GM23338 (cell line): ENCODE data around the gene RAB11FIP4.

Source experiments
- CREB1 ChIP-seq: fragments of 250-450 bp; sonication (Bioruptor Pico); IDR thresholded peaks from 2 replicates; pipeline ENCODE4 v1.5.0; 2020; ENCODE audit warnings: low read depth, mild to moderate bottlenecking, moderate library complexity
- CTCF ChIP-seq, 2 experiments: fragments of 200-600 bp in 1 of 2; sonication (generic) in 1 of 2; conservative IDR thresholded peaks; 2 replicates each; pipeline versions ENCODE4 v1.5.1 to v1.6.1; 2016 to 2017; ENCODE audit warnings: antibody characterized with exemption in 2 of 2, low read depth in 2 of 2, mild to moderate bottlenecking in 2 of 2, moderate library complexity in 1 of 2
- ETS1 ChIP-seq: IDR thresholded peaks from 2 replicates; pipeline ENCODE4 v1.6.1; 2016; ENCODE audit warnings: antibody characterized with exemption
- EZH2 ChIP-seq: fragments of 200-600 bp; sonication (generic); IDR thresholded peaks from one replicate; pipeline ENCODE4 v1.8.0; 2017; ENCODE audit warnings: antibody characterized with exemption, mild to moderate bottlenecking, low read depth; ENCODE audit not compliant: unreplicated experiment
- EZH2phosphoT487 ChIP-seq: fragments of 200-600 bp; sonication (generic); IDR thresholded peaks from one replicate; pipeline ENCODE4 v1.8.1; 2018; ENCODE audit warnings: antibody characterized with exemption; ENCODE audit not compliant: unreplicated experiment
- JUNB ChIP-seq: IDR thresholded peaks from one replicate; pipeline ENCODE4 v1.6.1; 2016; ENCODE audit warnings: antibody characterized with exemption; ENCODE audit not compliant: unreplicated experiment
- NANOG ChIP-seq: IDR thresholded peaks from 2 replicates; pipeline ENCODE4 v1.6.1; 2016; ENCODE audit warnings: antibody characterized with exemption, borderline replicate concordance
- POLR2AphosphoS5 ChIP-seq: IDR thresholded peaks from 2 replicates; pipeline ENCODE4 v1.6.1; 2016; ENCODE audit warnings: antibody characterized with exemption, low read depth
- REST ChIP-seq: IDR thresholded peaks from one replicate; pipeline ENCODE4 v1.6.1; 2018; ENCODE audit warnings: antibody characterized with exemption; ENCODE audit not compliant: unreplicated experiment
- STAT1 ChIP-seq: IDR thresholded peaks from one replicate; pipeline ENCODE4 v1.6.1; 2016; ENCODE audit warnings: antibody characterized with exemption; ENCODE audit not compliant: unreplicated experiment
- ZNF114 ChIP-seq: fragments of 250-450 bp; sonication (Bioruptor Pico); IDR thresholded peaks from 2 replicates; pipeline ENCODE4 v1.5.0; 2020; ENCODE audit warnings: mild to moderate bottlenecking, moderate library complexity
- ZNF331 ChIP-seq: fragments of 250-450 bp; sonication (Bioruptor Pico); IDR thresholded peaks from 2 replicates; pipeline ENCODE4 v1.5.0; 2020; ENCODE audit warnings: low read depth, mild to moderate bottlenecking, moderate library complexity

GRCh38 chr17:31564291-31564690, 172.8 kb downstream of the RAB11FIP4 start:
- TF ChIP-seq CTCF (conservative IDR thresholded peaks at IDR 0.05; ENCODE audit: low read depth in 2 of 2) (no peak), EZH2 (no peak), POLR2AphosphoS5 (no peak), STAT1 (no peak), NANOG (no peak), REST (no peak), EZH2phosphoT487 (no peak), JUNB (no peak), ETS1 (no peak), CREB1 (CRISPR knock-in tag) (no peak), ZNF114 (no peak), ZNF331 (CRISPR knock-in tag) (no peak)
